NOMO-1 (cell line): ENCODE data around the gene GBE1.

Experiments
- DNase-seq, 2 experiments: peaks; one replicate each; lab custom pipeline; 2025; ENCODE audit not compliant: unreplicated experiment in 2 of 2; lab: John Stamatoyannopoulos, UW

Gene GBE1

GRCh38 chr3:81483046-81483445 is 278.4 kb downstream of the GBE1 start:
- no peak for DNase-seq

DNA sequence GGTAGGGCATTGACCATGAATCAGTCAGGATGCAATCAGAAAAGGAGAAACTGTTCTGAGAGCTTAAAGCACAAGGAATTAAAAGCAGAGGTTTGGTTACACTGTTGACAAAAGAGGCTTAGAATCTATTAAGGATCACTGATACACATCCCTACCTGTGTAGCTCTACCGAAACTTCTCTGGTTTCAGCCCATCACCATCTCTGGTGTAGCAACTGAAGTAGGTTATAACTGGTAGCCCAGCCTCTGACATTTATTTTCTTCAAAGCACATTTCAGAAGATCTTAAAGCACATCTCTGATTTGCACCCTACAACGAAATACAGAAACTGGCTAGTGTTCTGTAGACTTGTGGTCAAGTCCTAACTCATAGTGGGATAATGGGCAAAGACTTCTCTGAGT is 283.7 kb downstream of the GBE1 start:
- no peak for DNase-seq

DNA sequence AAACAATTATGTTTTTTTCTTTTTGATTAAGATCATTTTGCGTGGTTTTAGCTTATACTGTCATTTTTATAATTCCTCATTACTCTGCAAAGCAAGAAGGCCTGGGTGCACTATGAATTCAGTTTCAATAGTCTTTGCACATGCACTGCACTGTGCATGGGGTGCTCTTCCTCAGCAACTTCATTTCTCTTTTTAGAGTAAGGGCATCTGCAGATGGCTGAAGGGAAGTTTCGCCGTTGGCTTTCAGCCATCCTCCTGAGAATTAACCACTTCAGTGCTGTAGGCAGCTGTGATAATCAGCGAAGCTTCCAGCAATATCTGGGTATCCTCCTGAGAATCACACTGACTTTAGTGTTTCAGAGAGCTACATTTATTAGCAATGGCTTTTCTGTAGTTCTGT is 284.8 kb downstream of the GBE1 start:
- DNase-seq: no peak

GRCh38 chr3:81472600-81473362 is 288.7 kb downstream of the GBE1 start:
- no peak for DNase-seq

GRCh38 chr3:81470524-81471278 is 290.7 kb downstream of the GBE1 start:
- DNase-seq: no peak

- no peak for DNase-seq
Measured at GRCh38 chr3:81468391-81468790, 293.1 kb downstream of the GBE1 start.

DNA sequence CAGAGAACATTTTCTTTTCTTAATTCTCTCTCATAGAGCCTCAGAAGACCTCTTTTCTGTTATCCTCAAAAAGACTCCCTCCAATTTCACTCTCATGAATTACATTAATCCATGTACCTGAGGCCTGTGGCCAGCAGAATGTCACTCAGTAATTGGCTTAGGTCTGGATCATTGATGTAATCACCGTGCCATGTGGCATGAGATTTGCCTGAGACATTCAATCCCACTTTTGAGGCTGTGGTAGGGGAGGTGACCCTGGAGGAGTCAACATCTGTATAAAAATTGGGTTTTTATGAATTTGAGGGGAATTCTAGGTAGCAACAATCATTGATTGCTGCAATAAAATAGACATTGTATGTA is 295.3 kb downstream of the GBE1 start:
- DNase-seq: no peak

DNA sequence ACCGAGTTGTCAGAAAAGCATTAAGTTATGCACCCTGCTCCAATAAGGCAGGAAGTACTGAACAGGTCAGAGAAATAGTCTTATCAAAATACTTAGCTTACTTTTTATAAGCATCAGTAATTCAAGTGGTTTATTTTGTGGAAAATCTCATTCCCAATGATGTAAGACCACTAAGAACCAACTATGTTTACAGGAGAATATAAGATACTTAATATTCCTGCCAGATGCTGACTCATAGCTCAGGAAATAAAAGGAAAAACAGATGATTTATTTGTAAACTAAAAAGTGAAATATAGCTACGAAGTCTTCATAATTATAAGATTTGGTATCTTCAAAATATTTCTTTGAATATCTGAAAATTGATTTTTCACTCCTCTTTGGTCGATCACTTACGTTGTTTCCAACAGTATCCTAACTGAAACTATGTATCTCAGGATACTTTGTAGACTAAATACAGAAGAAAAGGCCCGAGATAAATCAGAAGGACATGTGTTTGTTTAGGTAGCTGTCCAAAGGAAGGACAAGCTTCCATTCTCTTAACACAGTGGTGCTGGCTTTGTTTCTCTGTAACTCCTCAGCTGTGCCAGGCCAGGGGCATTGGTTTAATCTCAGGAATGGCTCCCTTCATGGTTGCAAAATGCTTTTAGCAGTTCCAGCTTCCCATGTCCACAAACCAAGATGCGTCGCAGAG is 295.8 kb downstream of the GBE1 start:
- DNase-seq: no peak

DNA sequence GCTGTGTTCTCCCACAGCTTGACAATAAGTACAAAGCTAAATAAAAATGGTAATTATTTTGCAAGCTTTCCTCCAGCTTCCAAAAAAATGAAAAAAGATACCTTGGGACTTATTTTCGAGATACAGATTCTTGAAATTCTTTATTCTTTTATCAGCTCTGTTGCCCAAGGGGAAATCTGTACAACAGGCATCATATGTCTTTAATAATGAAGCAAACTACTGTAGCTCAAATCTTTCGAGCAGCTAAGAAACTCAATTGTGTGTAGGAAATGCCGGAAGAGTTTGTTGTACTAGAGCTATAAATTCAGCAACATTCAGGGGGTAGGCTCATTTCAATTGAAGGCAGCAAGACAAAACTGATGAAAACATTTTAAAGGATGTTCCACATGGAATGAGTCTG is 297.7 kb downstream of the GBE1 start:
- DNase-seq: no peak

DNA sequence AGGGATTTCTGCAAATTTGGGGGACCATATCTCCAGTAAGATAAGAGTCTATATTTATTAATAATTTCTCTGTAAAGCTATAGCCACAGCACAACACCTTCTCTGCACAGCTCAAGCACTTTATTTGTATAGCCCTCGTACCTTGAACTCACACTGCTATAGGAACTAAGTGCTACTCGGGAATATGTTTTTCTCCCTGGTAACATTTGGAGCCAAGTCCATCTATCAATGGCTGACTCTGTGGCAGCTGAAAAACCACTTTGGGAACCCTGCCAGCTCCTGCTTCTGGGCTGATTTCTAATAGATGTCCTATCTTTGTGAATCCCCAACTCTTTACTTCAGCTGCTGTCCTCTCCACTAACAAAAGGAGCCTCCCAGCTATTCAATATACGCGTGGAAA is 298.5 kb downstream of the GBE1 start:
- no peak for DNase-seq

GRCh38 chr3:81459733-81460132 is 301.7 kb downstream of the GBE1 start:
- DNase-seq: no peak

DNA sequence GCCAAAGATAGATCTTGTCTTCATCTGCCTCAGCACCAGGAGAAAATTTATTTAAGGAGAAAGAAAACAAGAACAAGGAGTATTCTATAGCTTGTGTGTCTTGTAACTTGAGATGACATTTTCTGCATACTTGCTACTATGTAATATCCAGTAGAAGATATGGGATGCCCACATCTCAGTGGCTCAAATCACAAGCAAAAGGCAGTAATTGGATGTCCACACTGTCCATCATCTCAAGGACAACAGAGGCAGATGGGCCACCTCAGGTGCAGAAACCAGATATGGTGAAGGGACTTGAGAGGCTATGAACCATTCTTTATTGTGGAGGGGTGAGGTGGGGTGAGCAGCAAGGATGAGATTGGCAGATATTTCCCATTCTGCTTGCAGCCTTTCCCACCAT is 309.0 kb downstream of the GBE1 start:
- no peak for DNase-seq

DNA sequence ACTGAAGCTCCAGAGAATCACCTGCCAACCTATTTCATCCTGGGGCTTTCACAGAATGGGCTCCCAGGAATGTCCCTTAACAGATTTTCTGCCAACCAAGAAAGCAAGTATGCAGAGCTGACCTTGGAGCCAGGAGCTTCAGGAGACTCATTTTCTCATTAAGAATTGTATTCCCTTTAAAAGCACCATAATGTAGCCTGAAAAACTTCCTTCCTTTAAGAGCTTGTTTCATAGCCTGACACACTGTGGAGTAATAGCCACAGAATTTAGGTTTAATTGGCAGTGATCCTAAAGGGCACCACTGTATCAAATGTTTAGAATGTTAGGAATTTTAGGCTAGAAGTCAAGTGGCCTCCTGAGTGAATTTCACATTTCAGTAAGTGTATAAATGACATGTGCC is 309.8 kb downstream of the GBE1 start:
- no peak for DNase-seq

DNA sequence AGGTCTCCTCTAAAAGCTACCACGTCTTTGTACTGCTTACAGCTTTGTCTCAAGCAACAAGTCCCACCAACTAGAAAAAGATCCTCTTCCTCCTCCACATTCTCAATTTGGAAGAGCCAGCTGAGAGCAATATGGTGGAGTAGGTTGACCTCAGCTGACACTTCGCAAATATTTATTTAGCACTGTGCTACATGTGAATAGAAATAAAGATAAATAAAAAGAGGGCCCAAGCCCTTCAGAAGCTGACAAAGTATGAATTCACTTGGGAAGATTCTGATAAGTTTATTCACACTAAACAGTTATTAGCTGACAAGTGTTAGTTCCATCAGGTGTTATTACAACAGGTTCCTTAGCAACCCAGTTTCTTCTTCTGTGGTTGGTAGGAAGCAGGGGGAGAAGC is 310.3 kb downstream of the GBE1 start:
- DNase-seq: no peak

DNA sequence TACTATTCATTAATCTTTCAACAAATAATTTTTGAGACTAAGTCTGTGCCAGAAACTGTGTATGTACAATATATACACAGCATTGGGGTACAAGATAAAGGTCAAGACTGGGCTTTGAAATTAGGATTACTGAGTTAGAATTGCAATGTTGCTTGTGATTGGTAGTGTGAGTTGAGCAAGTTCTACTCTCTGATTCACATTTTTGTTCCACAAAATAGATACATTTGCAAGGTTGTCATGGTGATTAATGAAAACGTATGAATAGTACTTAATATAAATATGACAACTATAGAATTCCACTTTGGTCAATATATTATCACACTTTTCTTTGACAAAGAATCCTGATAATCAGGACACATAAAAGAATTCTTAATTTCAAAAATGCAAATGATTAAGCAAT is 314.6 kb downstream of the GBE1 start:
- DNase-seq: no peak

GRCh38 chr3:81445712-81446111 is 315.7 kb downstream of the GBE1 start:
- no peak for DNase-seq

GRCh38 chr3:81444817-81445460 is 316.5 kb downstream of the GBE1 start:
- no peak for DNase-seq

GRCh38 chr3:81443958-81444357 is 317.5 kb downstream of the GBE1 start:
- no peak for DNase-seq

- DNase-seq: no peak
Measured at GRCh38 chr3:81443457-81443782, 318.0 kb downstream of the GBE1 start.

DNA sequence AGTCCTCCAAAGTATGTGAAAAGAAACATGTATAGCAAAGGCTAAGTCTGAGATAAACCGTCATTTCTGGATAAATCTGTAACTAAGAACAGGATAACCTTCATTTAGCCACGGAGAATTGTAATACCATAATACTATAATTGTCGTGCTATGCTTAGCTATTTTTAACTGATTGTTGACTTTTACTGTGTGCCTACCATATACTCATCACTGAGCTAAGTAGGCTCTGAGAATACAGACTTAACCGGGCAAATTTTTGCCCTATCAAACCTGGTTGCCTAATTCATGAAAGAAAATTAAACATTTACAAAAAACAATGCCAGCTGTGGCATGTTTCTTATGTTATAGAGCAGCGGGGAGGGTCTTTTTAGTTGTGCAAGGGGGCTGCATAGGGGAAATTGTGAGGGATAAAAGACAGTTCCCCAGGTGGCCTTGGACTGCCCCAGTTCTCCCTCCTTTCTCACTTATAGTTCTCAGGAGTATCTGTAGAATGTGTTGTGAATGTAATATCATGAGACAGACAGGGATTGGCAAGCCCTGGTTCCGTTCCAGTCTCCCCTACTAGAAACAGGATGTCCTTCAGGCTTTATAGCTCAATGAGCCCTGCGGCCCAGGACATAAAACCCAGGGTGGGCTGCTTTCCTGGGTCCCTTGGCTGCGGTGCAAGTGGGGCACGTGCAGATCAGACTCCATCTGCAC is 318.5 kb downstream of the GBE1 start:
- DNase-seq: no peak

- DNase-seq: no peak
Measured at GRCh38 chr3:81440661-81441060, 320.8 kb downstream of the GBE1 start.
